H9 (cell line): ENCODE data around the gene EGFR. TPM values are rescaled to one million over a fixed set of nuclear protein-coding genes. Genes with fewer than 3 reads are reported as not detected.

Experiments used
- DNase-seq: peaks from one replicate; pipeline ENCODE4 v3.0.0-alpha.2; 2017
- H2AFZ ChIP-seq: one replicate; pipeline ENCODE4 v1.6.1; 2013; ENCODE audit warnings: mild to moderate bottlenecking, low read length, control low read depth, moderate library complexity
- H2AK5ac ChIP-seq: 2 replicates; pipeline ENCODE4 v1.6.1; 2013; ENCODE audit warnings: low read length, control low read depth, mixed read lengths; ENCODE audit not compliant: insufficient read length
- H2BK120ac ChIP-seq: one replicate; pipeline ENCODE4 v1.6.1; 2013; ENCODE audit warnings: low read depth, mild to moderate bottlenecking, low read length, control low read depth, inconsistent platforms; ENCODE audit not compliant: poor library complexity, severe bottlenecking
- H2BK12ac ChIP-seq: 2 replicates; pipeline ENCODE4 v1.6.1; 2013; ENCODE audit warnings: low read length, control low read depth, mixed read lengths, low read depth; ENCODE audit not compliant: insufficient read length
- H2BK15ac ChIP-seq: 2 replicates; pipeline ENCODE4 v1.6.1; 2013; ENCODE audit warnings: low read depth, low read length, control low read depth
- H2BK20ac ChIP-seq: one replicate; pipeline ENCODE4 v1.6.1; 2013; ENCODE audit warnings: low read depth, mild to moderate bottlenecking, low read length, control low read depth, inconsistent platforms; ENCODE audit not compliant: poor library complexity, severe bottlenecking
- H2BK5ac ChIP-seq: 2 replicates; pipeline ENCODE4 v1.6.1; 2013; ENCODE audit warnings: low read length, control low read depth, mixed read lengths; ENCODE audit not compliant: insufficient read length
- H3K14ac ChIP-seq: 2 replicates; pipeline ENCODE4 v1.6.1; 2013; ENCODE audit warnings: low read length, control low read depth; ENCODE audit not compliant: insufficient read depth
- H3K18ac ChIP-seq: 2 replicates; pipeline ENCODE4 v1.6.1; 2013; ENCODE audit warnings: low read depth, mild to moderate bottlenecking, mixed read lengths, low read length, control low read depth; ENCODE audit not compliant: insufficient read length
- H3K23ac ChIP-seq: 2 replicates; pipeline ENCODE4 v1.6.1; 2013; ENCODE audit warnings: low read length, control low read depth, mixed read lengths, low read depth; ENCODE audit not compliant: insufficient read length
- H3K23me2 ChIP-seq: 2 replicates; pipeline ENCODE4 v1.6.1; 2013; ENCODE audit warnings: low read depth, mild to moderate bottlenecking, mixed read lengths, low read length, control low read depth; ENCODE audit not compliant: insufficient read length, poor library complexity, severe bottlenecking
- H3K27ac ChIP-seq: 2 replicates; pipeline ENCODE4 v1.5.1; 2013; ENCODE audit warnings: low read length, control low read depth, mixed read lengths, low read depth; ENCODE audit not compliant: insufficient read length
- H3K27me3 ChIP-seq: 2 replicates; pipeline ENCODE4 v1.6.1; 2013; ENCODE audit warnings: low read length, control low read depth, inconsistent platforms; ENCODE audit not compliant: insufficient read depth
- H3K4ac ChIP-seq: 2 replicates; pipeline ENCODE4 v1.6.1; 2013; ENCODE audit warnings: low read depth, mild to moderate bottlenecking, control low read depth, inconsistent platforms, low read length, moderate library complexity
- H3K4me1 ChIP-seq: 2 replicates; pipeline ENCODE4 v1.6.1; 2013; ENCODE audit warnings: low read length, control low read depth, inconsistent platforms; ENCODE audit not compliant: insufficient read depth
- H3K4me2 ChIP-seq: 2 replicates; pipeline ENCODE4 v1.6.1; 2013; ENCODE audit warnings: low read length, control low read depth, mixed read lengths; ENCODE audit not compliant: insufficient read length, insufficient read depth
- H3K56ac ChIP-seq: 2 replicates; pipeline ENCODE4 v1.6.1; 2013; ENCODE audit warnings: low read depth, mild to moderate bottlenecking, mixed read lengths, low read length, control low read depth; ENCODE audit not compliant: insufficient read length
- H3K79me1 ChIP-seq: 2 replicates; pipeline ENCODE4 v1.6.1; 2013; ENCODE audit warnings: low read depth, mild to moderate bottlenecking, moderate library complexity, low read length, control low read depth, inconsistent platforms; ENCODE audit not compliant: insufficient read depth, poor library complexity, severe bottlenecking
- H3K79me2 ChIP-seq: 2 replicates; pipeline ENCODE4 v1.6.1; 2013; ENCODE audit warnings: low read length, control low read depth, inconsistent platforms; ENCODE audit not compliant: insufficient read depth
- H3K9ac ChIP-seq: 2 replicates; pipeline ENCODE4 v1.6.1; 2013; ENCODE audit warnings: low read length, control low read depth, mixed read lengths; ENCODE audit not compliant: insufficient read length; ENCODE audit errors: extremely low read depth
- H3K9me3 ChIP-seq: one replicate; pipeline ENCODE4 v1.6.1; 2013; ENCODE audit warnings: low read depth, low read length, inconsistent platforms; ENCODE audit not compliant: control insufficient read depth
- H3T11ph ChIP-seq: one replicate; pipeline ENCODE4 v1.6.1; 2013; ENCODE audit warnings: mild to moderate bottlenecking, low read length, control low read depth, inconsistent platforms
- H4K20me1 ChIP-seq: one replicate; pipeline ENCODE4 v1.6.1; 2013; ENCODE audit not compliant: control insufficient read depth, insufficient read length, insufficient read depth
- H4K5ac ChIP-seq: 2 replicates; pipeline ENCODE4 v1.6.1; 2013; ENCODE audit warnings: low read depth, mild to moderate bottlenecking, mixed read lengths, low read length, control low read depth; ENCODE audit not compliant: insufficient read length
- H4K8ac ChIP-seq: replicated peaks from 2 replicates; pipeline ENCODE4 v1.6.1; 2013; ENCODE audit warnings: low read length, control low read depth, mixed read lengths, low read depth; ENCODE audit not compliant: insufficient read length
- H4K91ac ChIP-seq: 2 replicates; pipeline ENCODE4 v1.6.1; 2013; ENCODE audit warnings: low read depth, mild to moderate bottlenecking, moderate library complexity, mixed read lengths, low read length, control low read depth; ENCODE audit not compliant: insufficient read length
- H3K27ac Mint-ChIP-seq, 3 experiments: 2 replicates in 2 of 3; 3 replicates in 1 of 3; pipeline ENCODE4 v1.8.0; 2020 to 2021; ENCODE audit warnings: mixed read lengths in 3 of 3, mild to moderate bottlenecking in 1 of 3, moderate library complexity in 1 of 3
- H3K27me3 Mint-ChIP-seq: 2 replicates; pipeline ENCODE4 v1.8.0; 2021; ENCODE audit warnings: low read depth, mild to moderate bottlenecking, moderate library complexity, mixed read lengths
- H3K36me3 Mint-ChIP-seq, 3 experiments: 2 replicates in 2 of 3; 3 replicates in 1 of 3; pipeline ENCODE4 v1.8.0; 2020 to 2021; ENCODE audit warnings: low read depth in 3 of 3, mixed read lengths in 3 of 3; ENCODE audit not compliant: insufficient read depth in 1 of 3
- H3K4me1 Mint-ChIP-seq, 2 experiments: 2 replicates each; pipeline ENCODE4 v1.8.0; 2020; ENCODE audit warnings: mixed read lengths in 2 of 2
- H3K4me3 Mint-ChIP-seq, 2 experiments: 2 replicates in 1 of 2; 3 replicates in 1 of 2; pipeline ENCODE4 v1.8.0; 2020 to 2021; ENCODE audit warnings: mild to moderate bottlenecking in 2 of 2, mixed read lengths in 2 of 2, moderate library complexity in 1 of 2
- H3K9me3 Mint-ChIP-seq, 2 experiments: 2 replicates in 1 of 2; 3 replicates in 1 of 2; pipeline ENCODE4 v1.8.0; 2020; ENCODE audit warnings: mild to moderate bottlenecking in 2 of 2, mixed read lengths in 2 of 2, moderate library complexity in 1 of 2
- WGBS: extraction: QIAGEN DNeasy Blood & Tissue Kit; methylation state at CpG from one replicate; pipeline ENCODE4 v1.1.7; 2013; ENCODE audit warnings: missing lambda C conversion rate, low lambda C conversion rate, mixed read lengths; ENCODE audit not compliant: insufficient read length; ENCODE audit errors: extremely low coverage; 5-methylcytosine and 5-hydroxymethylcytosine counted together
- total RNA-seq: library from RNA; stranded (reverse); gene quantifications from 2 replicates; pipeline ENCODE4 v1.2.1, GENCODE V29; 2021
- TF ChIP-seq, protein P1 (sequence below): fragments of 200-600 bp; sonication (generic); conservative IDR thresholded peaks from 3 replicates; pipeline ENCODE4 v1.8.0; 2021; ENCODE audit warnings: antibody characterized with exemption, mild to moderate bottlenecking

Gene EGFR
- total RNA-seq, 1 experiment from 2014 or later: 3.3 TPM

GRCh38 chr7:54972733-54973294, 46.0 kb upstream of the EGFR start:
- H3K9me3 ChIP-seq: no peaks in the 10 kb centered on the region
- Mint-ChIP-seq H3K27ac (no peak overlapping the region), H3K36me3 (peaks cover 2 to 12% (median 10%) of the 10 kb centered on the region in 3 experiments; a peak in 5 of 7 replicates), H3K4me3 (no peak overlapping the region), H3K27me3 (peaks cover 2% of the 10 kb centered on the region), H3K4me1 (no peaks in the 10 kb centered on the region), H3K9me3 (peaks cover 12 to 13% of the 10 kb centered on the region in 2 experiments)
- H3K56ac ChIP-seq: no peak overlapping the region
- H3K4ac ChIP-seq: no peak overlapping the region
- H2AK5ac ChIP-seq: no peak overlapping the region
- H3K9ac ChIP-seq: no peak overlapping the region
- H3K27me3 ChIP-seq: no peaks in the 10 kb centered on the region
- H3K23me2 ChIP-seq: no peaks in the 10 kb centered on the region
- H2BK12ac ChIP-seq: no peak overlapping the region
- no peak overlapping the region for H4K8ac ChIP-seq
- H3K14ac ChIP-seq: no peak overlapping the region
- no CpG with 5 or more reads among the region's 2 CpGs for WGBS
- no peak overlapping the region for H4K5ac ChIP-seq
- H3K18ac ChIP-seq: no peak overlapping the region
- H2BK5ac ChIP-seq: no peak overlapping the region
- H2BK15ac ChIP-seq: no peak overlapping the region
- H3K79me1 ChIP-seq: no peaks in the 10 kb centered on the region
- no peaks in the 10 kb centered on the region for H3K4me1 ChIP-seq
- TF ChIP-seq, protein P1, sequence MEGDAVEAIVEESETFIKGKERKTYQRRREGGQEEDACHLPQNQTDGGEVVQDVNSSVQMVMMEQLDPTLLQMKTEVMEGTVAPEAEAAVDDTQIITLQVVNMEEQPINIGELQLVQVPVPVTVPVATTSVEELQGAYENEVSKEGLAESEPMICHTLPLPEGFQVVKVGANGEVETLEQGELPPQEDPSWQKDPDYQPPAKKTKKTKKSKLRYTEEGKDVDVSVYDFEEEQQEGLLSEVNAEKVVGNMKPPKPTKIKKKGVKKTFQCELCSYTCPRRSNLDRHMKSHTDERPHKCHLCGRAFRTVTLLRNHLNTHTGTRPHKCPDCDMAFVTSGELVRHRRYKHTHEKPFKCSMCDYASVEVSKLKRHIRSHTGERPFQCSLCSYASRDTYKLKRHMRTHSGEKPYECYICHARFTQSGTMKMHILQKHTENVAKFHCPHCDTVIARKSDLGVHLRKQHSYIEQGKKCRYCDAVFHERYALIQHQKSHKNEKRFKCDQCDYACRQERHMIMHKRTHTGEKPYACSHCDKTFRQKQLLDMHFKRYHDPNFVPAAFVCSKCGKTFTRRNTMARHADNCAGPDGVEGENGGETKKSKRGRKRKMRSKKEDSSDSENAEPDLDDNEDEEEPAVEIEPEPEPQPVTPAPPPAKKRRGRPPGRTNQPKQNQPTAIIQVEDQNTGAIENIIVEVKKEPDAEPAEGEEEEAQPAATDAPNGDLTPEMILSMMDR: no peak
- no peak overlapping the region for H3T11ph ChIP-seq
- no peak for DNase-seq
- H2BK120ac ChIP-seq: no peak overlapping the region
- H4K20me1 ChIP-seq: no peaks in the 10 kb centered on the region
- H4K91ac ChIP-seq: no peak overlapping the region
- H3K27ac ChIP-seq: no peak overlapping the region
- no peak overlapping the region for H2AFZ ChIP-seq
- no peak overlapping the region for H2BK20ac ChIP-seq
- H3K4me2 ChIP-seq: no peak overlapping the region
- H3K23ac ChIP-seq: no peak overlapping the region
- H3K79me2 ChIP-seq: no peaks in the 10 kb centered on the region
